ENCODE measurements around the gene HSP90AB1.

GRCh38 chr6:44272999-44273566, 26.2 kb downstream of the HSP90AB1 start:
- TF ChIP-seq CTCF (IDR thresholded peaks at IDR 0.05) (no peak), PHF8 (IDR thresholded peaks at IDR 0.05; ENCODE audit: borderline replicate concordance, low read depth) (no peak)

Data from A549 (cell line).